NT2/D1 (cell line): ENCODE results near the gene PCDH8.

Experiments used
- SUZ12 ChIP-seq: IDR thresholded peaks from 2 replicates; pipeline ENCODE4 v1.6.1; 2011; ENCODE audit not compliant: insufficient read length, insufficient read depth; ENCODE audit errors: extremely low read depth
- YY1 ChIP-seq: IDR thresholded peaks from 2 replicates; pipeline ENCODE4 v1.6.1; 2011; ENCODE audit not compliant: insufficient read length, insufficient read depth
- ZNF274 ChIP-seq: IDR thresholded peaks from 2 replicates; pipeline ENCODE4 v1.6.1; 2011; ENCODE audit warnings: mild to moderate bottlenecking, low read depth, low read length

DNA sequence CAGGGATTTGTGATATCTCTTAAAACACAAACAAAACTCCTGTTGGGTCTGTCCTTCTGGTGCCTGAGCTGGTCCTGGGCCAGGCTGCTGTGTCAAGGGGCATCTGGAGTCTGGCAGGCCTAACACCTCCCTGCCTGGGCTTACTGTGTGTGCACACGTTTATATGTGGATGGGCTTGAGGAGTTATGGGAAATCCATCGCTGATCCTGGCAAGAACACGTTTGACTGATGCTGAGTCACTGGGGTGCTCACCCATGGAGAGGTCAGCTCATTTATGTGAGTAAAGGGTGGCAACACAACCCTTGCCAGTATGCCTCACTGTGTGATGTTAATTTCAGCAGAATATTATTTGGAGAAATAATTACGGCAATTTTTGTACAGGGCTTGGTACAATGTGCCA, 44.5 kb upstream of the PCDH8 start:
- TF ChIP-seq ZNF274 (no peak), YY1 (no peak), SUZ12 (no peak)
